ENCODE data around the gene PES1.
"Not testable (repeated sequence)": the region's sequence is repeated elsewhere in the genome, so short reads cannot be mapped to it uniquely, and the experiment has no call there.

PES1 gene

DNA sequence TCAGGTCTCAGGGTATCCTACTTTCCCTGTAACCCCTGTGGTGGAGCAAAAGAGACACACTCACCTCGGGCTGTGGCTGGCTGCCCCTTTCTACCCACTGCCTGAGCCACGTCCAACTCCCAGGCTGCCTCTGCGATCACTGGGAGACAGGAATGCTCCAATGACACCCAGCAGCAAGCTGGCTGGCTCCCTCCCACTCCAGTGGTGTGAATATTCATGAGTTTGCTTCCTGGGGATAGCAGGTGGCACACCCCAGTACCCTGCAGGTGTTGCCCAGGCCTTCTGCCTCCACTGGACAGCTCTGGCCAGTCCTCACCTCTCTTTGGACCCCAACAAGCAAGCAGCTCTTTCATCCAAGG lies 27.0 kb downstream of the PES1 start:
- no peaks in the 10 kb centered on the region for H3K79me2 ChIP-seq (ENCODE audit: control insufficient read depth, insufficient read depth, low read length, unreplicated experiment)
- H3K4me3 ChIP-seq (ENCODE audit: low read depth, low read length) = no peak overlapping the region
- H3K27ac ChIP-seq (ENCODE audit: low read depth, low read length) = no peak overlapping the region
- H3K4me1 ChIP-seq (ENCODE audit: control insufficient read depth, insufficient read depth, low read length, unreplicated experiment) = no peaks in the 10 kb centered on the region
- H3K36me3 ChIP-seq (ENCODE audit: insufficient read depth, low read length) = no peaks in the 10 kb centered on the region
- no peaks in the 10 kb centered on the region for H3K27me3 ChIP-seq (ENCODE audit: insufficient read depth, low read length)
- H2AFZ ChIP-seq (ENCODE audit: low read length, unreplicated experiment) = no peak overlapping the region

DNA sequence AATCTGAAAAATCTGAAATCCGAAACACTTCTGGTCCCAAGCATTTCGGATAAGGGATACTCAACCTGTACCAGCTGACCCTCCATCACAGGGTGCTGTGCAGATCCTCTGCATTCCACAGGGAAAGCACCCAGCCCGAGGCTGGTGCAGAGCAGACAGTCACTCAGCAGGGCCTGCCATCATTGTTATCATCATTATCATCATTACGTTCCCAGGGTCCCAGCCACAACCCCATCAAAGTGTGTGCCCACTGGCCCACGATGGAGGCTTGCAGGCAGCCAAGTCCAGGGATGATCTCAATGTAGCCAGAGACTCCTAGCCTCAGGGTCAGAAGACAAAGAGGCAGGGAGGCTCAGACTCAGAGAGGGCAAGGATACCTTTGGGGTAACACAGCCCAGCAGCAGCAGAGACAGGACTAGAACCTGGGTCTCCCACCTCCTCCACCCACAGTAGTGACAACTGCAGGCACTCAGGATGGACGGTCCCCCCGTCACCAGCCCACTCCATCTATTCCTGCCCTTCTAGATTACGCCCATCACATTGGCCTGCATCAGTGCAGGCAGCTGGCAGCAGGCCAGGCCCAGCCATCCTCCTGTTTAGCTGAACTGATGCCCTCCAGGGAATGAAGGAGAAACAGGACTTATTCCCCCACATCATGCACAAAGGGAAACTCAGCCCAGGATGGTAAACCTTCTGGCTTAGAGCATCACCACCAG lies 27.5 kb downstream of the PES1 start:
- H3K79me2 ChIP-seq (ENCODE audit: control insufficient read depth, insufficient read depth, low read length, unreplicated experiment) = no peaks in the 10 kb centered on the region
- no peak overlapping the region for H2AFZ ChIP-seq (ENCODE audit: low read length, unreplicated experiment)
- H3K4me1 ChIP-seq (ENCODE audit: control insufficient read depth, insufficient read depth, low read length, unreplicated experiment) = no peaks in the 10 kb centered on the region
- H3K4me3 ChIP-seq (ENCODE audit: low read depth, low read length) = no peak overlapping the region
- no peaks in the 10 kb centered on the region for H3K36me3 ChIP-seq (ENCODE audit: insufficient read depth, low read length)
- H3K27me3 ChIP-seq (ENCODE audit: insufficient read depth, low read length) = no peaks in the 10 kb centered on the region
- no peak overlapping the region for H3K27ac ChIP-seq (ENCODE audit: low read depth, low read length)

DNA sequence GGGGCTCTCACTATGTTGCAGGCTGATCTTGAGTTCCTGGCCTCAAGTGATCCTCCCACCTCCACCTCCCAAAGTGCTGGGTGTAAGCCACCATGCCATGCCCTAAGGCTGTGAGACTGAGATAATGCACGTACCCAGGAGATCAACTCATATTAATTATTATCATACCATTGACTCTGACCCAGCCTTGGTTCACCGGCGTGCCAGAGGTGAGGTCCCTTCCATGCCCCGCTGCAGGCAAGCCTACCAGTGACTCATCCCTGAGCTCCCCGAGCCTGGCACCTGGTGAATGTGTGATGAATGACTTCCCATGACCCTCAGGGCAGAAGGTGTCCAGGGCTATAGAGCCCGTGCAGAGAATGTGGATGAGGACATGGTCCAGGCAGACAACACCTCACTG lies 29.3 kb downstream of the PES1 start:
- H3K79me2 ChIP-seq (ENCODE audit: control insufficient read depth, insufficient read depth, low read length, unreplicated experiment) = no peaks in the 10 kb centered on the region
- no peak overlapping the region for H3K4me3 ChIP-seq (ENCODE audit: low read depth, low read length)
- no peak overlapping the region for H3K27ac ChIP-seq (ENCODE audit: low read depth, low read length)
- H3K36me3 ChIP-seq (ENCODE audit: insufficient read depth, low read length) = no peaks in the 10 kb centered on the region
- H3K27me3 ChIP-seq (ENCODE audit: insufficient read depth, low read length) = no peaks in the 10 kb centered on the region
- H2AFZ ChIP-seq (ENCODE audit: low read length, unreplicated experiment) = no peak overlapping the region
- H3K4me1 ChIP-seq (ENCODE audit: control insufficient read depth, insufficient read depth, low read length, unreplicated experiment) = no peaks in the 10 kb centered on the region

DNA sequence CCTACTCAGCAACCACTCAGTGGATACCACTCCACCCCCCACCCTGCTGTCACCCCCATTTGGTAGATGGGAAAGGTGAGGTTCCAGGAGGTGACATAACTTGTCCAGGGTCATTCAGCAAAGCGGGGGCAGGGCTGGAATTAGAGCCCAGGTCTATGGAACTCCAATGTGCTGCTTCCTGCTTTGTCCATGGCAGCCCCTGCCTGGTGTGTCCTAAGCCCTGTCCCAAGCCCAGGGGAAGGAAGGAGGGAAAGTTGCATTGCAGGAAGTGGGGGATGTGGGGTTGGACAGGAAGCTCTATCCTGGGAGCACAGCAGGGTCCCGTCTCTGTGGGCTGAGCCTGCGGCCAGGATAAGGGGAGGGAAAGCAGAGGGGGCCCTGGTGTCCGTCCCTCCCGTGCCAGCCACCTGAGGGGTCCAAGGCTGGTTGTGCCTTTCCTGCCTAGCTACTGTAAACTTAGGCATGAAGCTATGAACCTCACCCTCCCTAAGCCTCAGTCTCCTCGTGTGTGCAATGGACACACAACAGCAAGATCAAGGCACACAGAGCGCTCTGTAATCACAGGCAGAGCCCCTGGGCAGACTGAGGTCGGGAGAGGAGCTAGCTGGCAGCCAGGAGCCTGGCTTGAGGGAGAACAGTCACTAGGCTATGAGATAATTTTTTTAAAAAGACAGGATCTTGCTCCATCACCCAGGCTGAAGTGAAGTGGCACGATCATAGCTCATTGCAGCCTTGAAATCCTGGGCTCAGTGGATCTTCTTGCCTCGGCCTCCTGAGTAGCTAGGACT lies 30.1 kb downstream of the PES1 start:
- H3K79me2 ChIP-seq (ENCODE audit: control insufficient read depth, insufficient read depth, low read length, unreplicated experiment) = no peaks in the 10 kb centered on the region
- H3K4me3 ChIP-seq (ENCODE audit: low read depth, low read length) = no peak overlapping the region
- no peak overlapping the region for H2AFZ ChIP-seq (ENCODE audit: low read length, unreplicated experiment)
- no peak overlapping the region for H3K27ac ChIP-seq (ENCODE audit: low read depth, low read length)
- no peaks in the 10 kb centered on the region for H3K27me3 ChIP-seq (ENCODE audit: insufficient read depth, low read length)
- H3K4me1 ChIP-seq (ENCODE audit: control insufficient read depth, insufficient read depth, low read length, unreplicated experiment) = no peaks in the 10 kb centered on the region
- no peaks in the 10 kb centered on the region for H3K36me3 ChIP-seq (ENCODE audit: insufficient read depth, low read length)

DNA sequence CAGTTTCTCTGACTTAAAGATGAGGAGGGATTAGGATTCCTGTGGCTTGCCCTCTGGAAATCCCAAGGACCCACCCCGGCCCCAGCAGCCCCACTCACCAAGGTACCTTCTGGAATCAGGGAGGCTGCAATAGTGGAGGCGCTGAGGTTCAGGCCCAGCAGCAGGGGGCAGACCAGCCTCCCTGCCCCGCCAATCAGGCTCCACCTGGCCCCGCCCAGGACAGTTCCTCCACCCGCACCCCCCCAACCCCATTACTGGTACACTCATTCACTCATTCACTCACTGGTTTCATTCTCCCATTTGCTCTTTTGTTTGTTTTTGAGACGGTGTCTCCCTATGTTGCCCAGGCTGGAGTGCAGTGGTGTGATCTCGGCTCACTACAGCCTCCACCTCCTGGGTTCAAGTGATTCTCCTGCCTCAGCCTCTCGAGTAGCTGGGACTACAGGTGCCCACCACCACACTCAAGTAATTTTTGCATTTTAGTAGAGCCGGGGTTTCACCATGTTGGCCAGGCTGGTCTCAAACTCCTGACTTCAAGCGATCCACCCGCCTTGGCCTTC lies 31.0 kb downstream of the PES1 start:
- not testable (repeated sequence) for H3K4me1 ChIP-seq (ENCODE audit: control insufficient read depth, insufficient read depth, low read length, unreplicated experiment); H2AFZ ChIP-seq (ENCODE audit: low read length, unreplicated experiment); H3K4me3 ChIP-seq (ENCODE audit: low read depth, low read length); H3K27me3 ChIP-seq (ENCODE audit: insufficient read depth, low read length); H3K79me2 ChIP-seq (ENCODE audit: control insufficient read depth, insufficient read depth, low read length, unreplicated experiment); H3K36me3 ChIP-seq (ENCODE audit: insufficient read depth, low read length); H3K27ac ChIP-seq (ENCODE audit: low read depth, low read length)

DNA sequence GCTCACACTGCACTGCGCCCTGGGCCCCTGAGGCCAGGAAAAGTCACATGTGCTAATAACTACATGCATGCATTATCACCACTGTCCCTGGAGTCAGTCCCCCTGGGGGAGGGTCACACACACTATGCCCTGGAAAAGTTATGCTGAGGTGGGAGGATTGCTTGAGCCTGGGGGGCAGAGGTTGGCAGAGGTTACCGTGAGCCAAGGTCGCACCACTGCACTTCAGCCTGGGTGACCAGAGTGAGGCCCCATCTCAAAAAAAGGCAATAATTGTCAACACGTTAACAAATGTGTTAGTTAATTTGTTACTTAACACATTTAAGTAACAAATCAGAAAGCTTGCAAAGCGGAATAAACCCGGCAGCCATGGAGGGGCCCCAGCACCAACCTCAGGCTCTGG lies 31.8 kb downstream of the PES1 start:
- Histone ChIP-seq H3K27me3 (ENCODE audit: insufficient read depth, low read length) (no peaks in the 10 kb centered on the region), H3K4me3 (ENCODE audit: low read depth, low read length) (no peak overlapping the region), H3K4me1 (ENCODE audit: control insufficient read depth, insufficient read depth, low read length, unreplicated experiment) (no peaks in the 10 kb centered on the region), H3K27ac (ENCODE audit: low read depth, low read length) (no peak overlapping the region), H2AFZ (ENCODE audit: low read length, unreplicated experiment) (no peak overlapping the region), H3K36me3 (ENCODE audit: insufficient read depth, low read length) (no peaks in the 10 kb centered on the region), H3K79me2 (ENCODE audit: control insufficient read depth, insufficient read depth, low read length, unreplicated experiment) (no peaks in the 10 kb centered on the region)

DNA sequence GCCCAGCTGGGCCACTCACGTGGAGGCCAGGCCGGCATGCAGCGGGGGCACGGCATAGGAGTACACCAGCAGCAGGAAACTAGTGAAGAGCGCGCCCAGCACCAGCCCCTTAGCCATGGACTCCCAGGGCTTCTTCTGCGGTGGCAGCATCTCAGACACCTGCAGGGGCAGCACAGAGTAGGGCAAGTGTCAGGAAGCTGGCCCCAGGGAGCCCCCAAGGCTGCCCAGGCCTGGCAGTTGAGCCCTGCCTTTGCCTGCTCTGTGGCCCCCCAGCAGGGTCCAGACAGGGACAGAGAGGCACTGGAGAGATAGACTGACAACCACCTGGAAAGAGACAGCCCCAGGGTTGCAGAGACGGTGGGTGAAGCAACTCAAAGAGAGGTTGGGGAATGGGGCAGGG lies 34.5 kb downstream of the PES1 start:
- no peaks in the 10 kb centered on the region for H3K27me3 ChIP-seq (ENCODE audit: insufficient read depth, low read length)
- H3K27ac ChIP-seq (ENCODE audit: low read depth, low read length) = no peak overlapping the region
- H3K79me2 ChIP-seq (ENCODE audit: control insufficient read depth, insufficient read depth, low read length, unreplicated experiment) = no peaks in the 10 kb centered on the region
- H3K4me3 ChIP-seq (ENCODE audit: low read depth, low read length) = no peak overlapping the region
- H2AFZ ChIP-seq (ENCODE audit: low read length, unreplicated experiment) = no peak overlapping the region
- no peaks in the 10 kb centered on the region for H3K4me1 ChIP-seq (ENCODE audit: control insufficient read depth, insufficient read depth, low read length, unreplicated experiment)
- no peaks in the 10 kb centered on the region for H3K36me3 ChIP-seq (ENCODE audit: insufficient read depth, low read length)

DNA sequence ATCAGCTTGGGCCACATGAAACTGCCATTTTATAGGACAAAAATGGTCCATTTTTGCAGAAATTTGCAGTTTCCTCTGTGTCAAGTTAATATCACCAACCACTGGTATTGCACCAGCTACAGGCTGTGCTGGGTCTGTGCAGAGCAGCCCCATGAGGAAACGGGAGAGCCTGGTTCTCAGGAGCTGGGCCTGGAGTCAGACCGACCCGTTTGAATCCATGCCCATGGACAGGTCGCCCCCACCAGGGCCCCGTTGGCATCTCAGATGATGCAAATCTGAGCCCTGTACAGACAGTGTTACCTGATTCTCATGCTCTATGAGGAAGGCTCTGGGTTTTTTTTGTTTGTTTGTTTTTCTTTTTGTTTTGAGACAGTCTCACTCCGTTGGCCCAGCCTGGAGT lies 35.3 kb downstream of the PES1 start:
- H3K36me3 ChIP-seq (ENCODE audit: insufficient read depth, low read length) = no peaks in the 10 kb centered on the region

DNA sequence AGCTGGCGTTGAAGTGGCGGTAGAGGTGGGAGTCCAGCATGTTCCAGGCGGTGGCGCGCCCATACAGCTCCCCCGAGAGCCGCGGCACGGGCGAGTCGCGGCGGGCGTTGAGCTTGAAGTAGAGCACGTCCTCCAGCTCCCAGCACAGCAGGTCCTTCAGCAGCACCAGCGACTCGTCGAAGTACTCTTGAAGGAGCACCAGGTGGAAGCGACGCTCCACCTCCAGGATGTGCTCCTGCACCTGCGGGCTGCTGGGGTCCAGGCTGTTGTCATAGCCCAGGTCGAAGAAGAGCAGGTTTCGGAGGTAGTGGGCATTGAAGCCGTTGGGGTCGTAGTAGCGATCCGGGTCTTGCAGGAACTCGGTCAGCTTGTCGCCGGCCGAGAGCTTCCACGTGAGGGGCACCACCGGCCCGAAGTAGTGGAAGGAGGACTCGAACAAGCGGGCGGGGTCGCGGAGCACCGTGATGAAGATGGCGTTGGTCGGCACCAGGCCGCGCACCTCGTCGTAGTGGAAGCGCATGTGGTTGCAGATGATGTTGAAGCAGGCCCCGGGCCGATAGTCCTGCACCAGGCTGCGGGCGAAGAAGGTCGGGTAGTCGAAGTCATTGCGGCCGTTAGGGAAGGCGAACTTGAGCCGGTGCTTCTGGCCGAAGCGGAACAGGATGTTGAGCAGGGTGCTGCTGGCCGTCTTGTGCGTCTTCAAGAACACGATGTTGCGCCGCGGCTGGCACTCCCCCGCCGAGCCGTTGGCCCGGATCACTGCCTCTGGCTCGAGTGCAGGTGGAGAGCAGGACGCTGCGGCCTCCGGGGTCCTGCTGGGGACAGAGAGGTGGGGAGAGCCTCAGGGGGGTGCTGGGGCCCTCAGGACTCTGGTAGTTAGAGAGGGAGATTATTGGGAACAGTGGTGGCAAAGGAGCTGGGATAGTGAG lies 36.2 kb downstream of the PES1 start:
- Histone ChIP-seq H3K79me2 (ENCODE audit: control insufficient read depth, insufficient read depth, low read length, unreplicated experiment) (no peaks in the 10 kb centered on the region), H3K4me1 (ENCODE audit: control insufficient read depth, insufficient read depth, low read length, unreplicated experiment) (no peaks in the 10 kb centered on the region), H3K4me3 (ENCODE audit: low read depth, low read length) (no peak overlapping the region), H3K36me3 (ENCODE audit: insufficient read depth, low read length) (no peaks in the 10 kb centered on the region), H2AFZ (ENCODE audit: low read length, unreplicated experiment) (no peak overlapping the region), H3K27ac (ENCODE audit: low read depth, low read length) (no peak overlapping the region), H3K27me3 (ENCODE audit: insufficient read depth, low read length) (no peaks in the 10 kb centered on the region)

More for the DNA sequence above, 35.3 kb downstream of the PES1 start:
- H3K27me3 ChIP-seq (ENCODE audit: insufficient read depth, low read length) = no peaks in the 10 kb centered on the region
- H3K4me1 ChIP-seq (ENCODE audit: control insufficient read depth, insufficient read depth, low read length, unreplicated experiment) = no peaks in the 10 kb centered on the region
- no peak overlapping the region for H2AFZ ChIP-seq (ENCODE audit: low read length, unreplicated experiment)
- no peak overlapping the region for H3K27ac ChIP-seq (ENCODE audit: low read depth, low read length)
- H3K79me2 ChIP-seq (ENCODE audit: control insufficient read depth, insufficient read depth, low read length, unreplicated experiment) = no peaks in the 10 kb centered on the region
- no peak overlapping the region for H3K4me3 ChIP-seq (ENCODE audit: low read depth, low read length)

DNA sequence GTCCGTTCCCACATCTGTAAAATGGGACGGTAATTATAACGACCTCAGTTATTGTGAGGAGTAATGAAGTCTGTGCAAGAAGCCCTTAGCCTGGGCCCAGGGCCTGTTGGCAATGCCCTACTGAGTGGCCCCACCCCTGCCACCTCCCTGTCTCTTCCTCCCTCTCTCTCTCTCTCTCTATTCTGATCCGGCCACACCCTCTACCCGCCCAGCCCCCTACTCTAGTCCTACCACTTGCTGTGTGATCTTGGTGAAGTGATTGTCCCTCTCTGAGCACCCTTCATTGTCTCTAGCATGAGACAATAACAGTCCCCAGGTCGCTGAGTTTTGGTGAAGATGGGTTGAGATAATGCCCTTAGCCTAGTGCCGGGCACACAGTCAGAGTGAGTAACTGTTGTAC lies 37.7 kb downstream of the PES1 start:
- Histone ChIP-seq H3K79me2 (ENCODE audit: control insufficient read depth, insufficient read depth, low read length, unreplicated experiment) (no peaks in the 10 kb centered on the region), H3K4me1 (ENCODE audit: control insufficient read depth, insufficient read depth, low read length, unreplicated experiment) (no peaks in the 10 kb centered on the region), H3K4me3 (ENCODE audit: low read depth, low read length) (no peak overlapping the region), H3K27me3 (ENCODE audit: insufficient read depth, low read length) (no peaks in the 10 kb centered on the region), H3K27ac (ENCODE audit: low read depth, low read length) (no peak overlapping the region), H3K36me3 (ENCODE audit: insufficient read depth, low read length) (no peaks in the 10 kb centered on the region), H2AFZ (ENCODE audit: low read length, unreplicated experiment) (no peak overlapping the region)
